HG03139 (cell line): ENCODE results near the gene ZNF573.
"Not testable (repeated sequence)": the region's sequence is repeated elsewhere in the genome, so short reads cannot be mapped to it uniquely, and the experiment has no call there.

Source experiments
- ATAC-seq: cut with Tn5 transposase; IDR thresholded peaks from one replicate; pipeline ENCODE4 v1.9.1; 2021; ENCODE audit not compliant: unreplicated experiment

ZNF573 gene

DNA sequence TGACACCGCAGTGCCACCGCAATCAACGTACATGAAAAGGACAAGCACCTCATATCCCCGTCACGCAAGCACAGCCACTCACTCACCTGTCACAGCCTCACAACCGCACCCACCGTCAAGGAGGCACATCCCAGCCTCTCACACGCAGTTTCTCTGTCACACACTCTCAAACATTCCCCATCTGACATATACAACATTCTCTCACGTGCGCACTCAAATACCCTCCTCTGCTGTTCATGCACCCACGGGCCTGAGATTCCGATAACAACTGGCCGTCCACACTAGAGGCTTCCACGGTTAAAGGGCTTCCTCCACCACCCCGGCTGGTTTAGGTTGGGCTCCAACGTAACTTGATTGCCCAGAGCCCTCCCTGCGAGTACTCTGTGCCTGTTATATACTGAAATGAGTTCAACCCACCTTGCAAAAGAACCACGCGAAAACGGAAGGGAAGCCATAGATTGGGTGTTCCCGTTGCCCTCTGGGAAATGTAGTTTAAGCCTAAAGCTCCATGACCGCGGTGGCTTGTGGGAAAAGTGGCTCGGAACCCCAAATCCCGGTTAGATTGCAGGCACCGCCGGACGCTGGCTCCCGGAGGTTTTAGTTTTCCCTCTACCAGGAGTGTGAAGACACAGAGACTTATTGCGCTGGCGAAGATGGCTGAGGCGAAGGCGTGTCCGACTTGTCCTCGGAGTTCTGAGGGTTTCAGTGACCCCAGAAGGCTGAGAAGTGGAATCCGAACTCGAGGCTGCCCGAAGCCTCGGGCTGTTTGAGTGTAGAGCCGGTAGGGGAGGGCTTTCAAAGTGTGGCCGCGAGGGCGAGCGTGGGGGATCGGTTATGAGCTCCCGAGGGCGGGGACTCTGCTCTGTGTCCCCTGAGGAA, at the start of gene ZNF573:
Gene ZNF573 (minus strand): TSS at position 460 of the 879 bp plus-strand sequence. CDS start 5,857 bp downstream, outside the sequence.
- ATAC-seq: peak; percentile 75

DNA sequence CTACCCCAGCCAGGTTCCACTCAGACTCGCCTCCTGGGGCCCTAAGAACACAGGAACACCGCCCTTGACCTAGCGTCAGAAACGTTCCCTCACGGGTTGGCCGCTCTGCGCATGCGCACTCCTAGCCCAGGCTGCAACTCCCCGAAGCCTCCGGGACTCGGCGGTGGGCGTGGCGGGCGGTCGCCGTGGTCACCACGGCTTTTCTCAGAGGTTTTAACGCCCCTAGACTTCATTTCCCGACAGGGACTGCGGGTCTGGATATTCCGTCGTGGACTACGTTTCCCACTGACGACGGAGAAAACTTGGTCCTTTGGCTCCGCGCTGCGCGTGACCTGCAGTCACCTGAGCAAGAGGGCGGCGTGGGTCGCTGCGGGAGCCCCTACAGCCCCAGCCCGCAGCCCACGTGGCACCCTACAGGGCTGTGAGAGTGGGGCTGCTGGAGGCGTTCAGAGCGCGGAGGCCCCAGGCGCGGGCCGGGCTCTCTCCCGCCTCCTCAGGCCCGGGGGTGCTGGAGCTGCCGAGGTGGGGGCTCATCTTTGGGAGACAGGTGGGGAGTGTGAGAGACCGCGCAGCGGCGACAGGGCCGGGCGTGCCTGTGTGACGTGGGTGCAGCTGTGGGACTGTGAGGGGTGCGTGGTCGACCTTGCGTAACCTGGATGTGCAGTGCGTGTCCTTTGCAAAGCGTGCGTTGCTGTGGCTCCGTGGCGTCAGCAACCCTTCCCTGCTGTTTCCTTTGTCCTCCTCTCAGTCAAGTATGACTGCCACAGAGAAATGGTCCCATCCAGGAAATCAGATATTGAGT, 38.0 kb upstream of the ZNF573 start:
- ATAC-seq: no peak

DNA sequence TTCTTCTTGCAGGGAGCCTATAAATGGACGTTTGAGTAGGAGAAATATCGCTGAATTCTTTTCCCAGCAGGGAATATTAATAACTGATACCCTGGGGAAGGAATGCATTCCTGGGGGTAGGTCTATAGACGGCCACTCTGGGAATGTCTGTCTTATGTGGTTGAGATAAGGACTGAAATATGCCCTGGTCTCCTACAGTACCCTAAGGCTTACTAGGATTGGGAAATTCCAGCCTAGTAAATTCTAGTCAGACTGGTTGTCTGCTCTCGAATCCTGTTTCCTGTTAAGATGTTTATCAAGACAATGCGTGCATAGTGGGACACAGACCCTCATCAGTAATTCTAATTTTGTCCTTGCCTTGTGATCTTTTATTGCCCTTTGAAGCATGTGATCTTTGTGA, 36.2 kb upstream of the ZNF573 start:
- not testable (repeated sequence) for ATAC-seq

DNA sequence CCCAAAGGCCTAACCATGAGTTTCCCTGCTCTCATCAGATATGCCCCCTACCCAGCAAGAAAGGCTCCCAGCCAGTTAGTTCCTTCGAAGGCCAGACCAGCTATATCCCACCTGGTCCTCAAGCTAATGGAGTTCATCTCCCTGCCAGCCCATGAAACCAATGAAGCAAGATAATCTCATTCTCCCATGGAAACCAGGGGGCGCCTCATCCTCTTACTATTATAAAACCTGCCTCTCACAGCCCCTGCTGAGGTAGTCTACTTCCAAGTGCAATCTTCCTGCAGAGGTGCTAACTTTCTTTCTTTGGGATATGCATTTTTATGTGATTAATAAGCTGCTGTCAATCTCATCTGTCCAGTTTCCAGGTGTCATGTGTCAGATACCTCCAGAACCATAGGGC, 34.0 kb upstream of the ZNF573 start:
- ATAC-seq: no peak

DNA sequence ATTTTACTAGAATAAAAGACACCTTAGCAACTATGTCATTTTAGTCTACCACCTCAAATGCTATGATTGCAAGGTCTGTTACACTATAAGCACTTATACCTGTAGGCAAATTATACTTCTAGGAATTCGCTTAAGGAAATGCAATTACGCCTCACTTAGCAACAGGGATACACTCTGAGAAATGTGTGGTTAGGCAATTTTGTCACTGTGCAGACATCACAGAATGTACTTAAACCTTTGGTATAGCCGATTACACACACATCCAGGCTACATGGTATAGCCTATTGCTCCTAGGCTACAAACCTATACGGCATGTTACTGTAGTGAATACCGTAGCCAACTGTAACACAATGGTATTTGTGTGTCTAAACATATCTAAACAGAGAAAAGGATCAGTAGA, 30.0 kb upstream of the ZNF573 start:
- no peak for ATAC-seq

DNA sequence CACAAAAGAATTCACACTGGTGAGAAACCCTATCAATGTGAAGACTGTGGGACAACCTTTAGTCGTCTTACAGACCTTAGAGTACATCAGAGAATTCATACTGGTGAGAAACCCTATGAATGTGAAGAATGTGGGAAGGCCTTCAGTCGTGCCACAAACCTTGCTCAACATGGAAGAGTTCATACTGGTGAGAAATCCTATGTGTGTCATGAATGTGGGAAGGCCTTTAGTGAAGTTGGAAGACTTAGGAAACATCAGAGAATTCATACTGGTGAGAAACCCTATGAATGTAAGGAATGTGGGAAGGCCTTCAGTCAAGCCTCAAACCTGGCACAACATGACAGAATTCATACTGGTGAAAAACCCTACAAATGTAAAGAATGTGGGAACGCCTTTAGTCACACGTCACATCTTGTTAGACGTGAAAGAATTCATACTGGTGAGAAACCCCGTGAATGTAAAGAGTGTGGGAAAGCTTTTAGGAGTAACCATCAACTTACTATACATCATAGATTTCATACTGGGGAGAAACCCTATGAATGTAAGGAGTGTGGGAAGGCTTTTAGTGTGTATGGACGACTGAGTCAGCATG, 24.0 kb upstream of the ZNF573 start:
- ATAC-seq: no peak

DNA sequence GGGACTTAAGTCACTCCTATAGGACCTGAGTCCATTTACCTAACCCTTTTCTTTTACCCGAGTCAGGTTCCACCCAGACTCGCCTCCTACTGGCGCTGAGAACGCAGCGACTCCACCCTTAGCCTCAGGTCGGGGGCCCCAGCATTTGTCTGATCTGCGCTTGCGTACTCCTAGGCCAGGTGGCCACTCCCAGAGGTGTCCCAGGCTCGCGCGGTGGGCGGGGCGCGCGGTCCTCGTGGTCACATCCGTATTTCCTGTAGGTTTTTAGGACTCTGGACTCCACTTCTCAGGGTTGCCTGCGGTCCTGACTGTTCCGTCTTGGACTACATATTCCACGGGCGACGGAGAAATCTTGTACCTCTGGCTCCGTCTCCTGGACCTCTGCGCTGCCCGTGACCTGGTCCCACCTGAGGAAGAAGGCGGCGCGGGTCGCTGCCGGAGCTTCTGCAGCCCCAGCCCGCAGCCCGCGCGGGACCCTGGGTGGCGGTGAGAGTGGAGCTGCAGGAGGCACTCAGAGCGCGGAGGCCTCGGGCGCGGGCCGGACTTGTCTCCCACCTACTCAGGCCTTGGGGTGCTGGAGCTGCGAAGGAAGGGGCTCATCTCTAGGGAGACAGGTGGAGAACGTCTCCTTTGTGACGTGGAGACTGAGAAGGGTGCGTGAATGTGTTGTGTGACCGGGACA, 11.0 kb upstream of the ZNF573 start:
- no peak for ATAC-seq

DNA sequence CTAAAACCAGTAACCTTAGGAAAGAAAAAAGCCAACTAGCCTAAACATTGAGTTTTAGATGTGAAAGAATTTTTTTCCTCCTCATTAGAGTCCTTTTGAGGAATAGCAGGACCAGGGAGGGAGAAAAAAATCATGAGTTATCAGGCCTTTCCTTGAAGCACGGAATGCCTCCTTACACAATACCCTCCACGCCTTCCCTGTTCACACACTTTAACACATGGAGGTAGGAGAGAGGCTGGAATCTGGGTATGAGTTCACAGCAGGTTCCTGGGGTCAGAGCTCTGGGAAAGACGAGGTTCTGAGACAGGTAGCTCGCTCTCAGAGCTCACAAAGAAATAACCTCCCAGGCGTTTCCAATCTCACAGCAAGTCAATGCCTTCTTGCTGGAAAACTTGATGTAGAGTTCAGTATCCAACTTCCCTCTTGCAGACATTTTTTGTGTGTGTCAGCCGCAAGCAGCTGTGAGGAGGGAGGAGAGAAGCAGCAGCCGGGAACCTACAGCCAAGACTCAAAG, 716 bp downstream of the ZNF573 start:
- no peak for ATAC-seq

DNA sequence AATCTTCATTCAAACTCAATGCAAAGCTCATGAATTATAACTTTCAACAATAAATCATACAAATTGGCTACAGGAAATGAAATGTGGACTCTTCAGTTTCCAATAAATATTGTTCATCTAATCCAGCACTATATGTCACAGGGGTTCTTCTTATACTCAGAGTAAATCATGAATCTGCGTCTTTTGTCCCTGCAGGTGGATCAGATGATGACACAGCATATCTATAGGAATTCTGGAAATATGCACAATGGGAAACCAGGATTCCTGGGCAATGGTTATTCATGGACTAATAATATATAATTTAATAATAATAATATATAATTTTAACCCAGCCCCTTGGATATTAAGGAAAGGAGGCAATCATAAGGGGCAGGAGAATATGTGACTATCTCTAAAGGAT, 8.4 kb downstream of the ZNF573 start:
- no peak for ATAC-seq

DNA sequence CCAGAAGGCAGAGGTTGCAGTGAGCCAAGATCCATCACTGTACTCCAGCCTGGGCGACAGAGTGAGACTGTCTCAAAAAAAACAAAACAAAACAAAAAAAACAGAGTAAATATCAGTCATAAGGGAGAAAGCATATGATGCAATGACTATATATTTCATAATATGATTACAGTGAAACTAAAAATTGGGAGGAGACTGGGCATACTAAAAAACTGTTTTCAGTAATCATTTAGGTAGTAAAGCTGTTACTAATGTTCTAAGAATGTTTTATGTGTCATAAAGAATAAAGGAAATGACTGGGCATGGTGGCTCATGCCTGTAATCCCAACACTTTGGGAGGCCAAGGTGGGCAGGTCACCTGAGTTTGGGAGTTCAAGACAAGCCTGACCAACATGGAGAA, 15.9 kb downstream of the ZNF573 start:
- no peak for ATAC-seq

DNA sequence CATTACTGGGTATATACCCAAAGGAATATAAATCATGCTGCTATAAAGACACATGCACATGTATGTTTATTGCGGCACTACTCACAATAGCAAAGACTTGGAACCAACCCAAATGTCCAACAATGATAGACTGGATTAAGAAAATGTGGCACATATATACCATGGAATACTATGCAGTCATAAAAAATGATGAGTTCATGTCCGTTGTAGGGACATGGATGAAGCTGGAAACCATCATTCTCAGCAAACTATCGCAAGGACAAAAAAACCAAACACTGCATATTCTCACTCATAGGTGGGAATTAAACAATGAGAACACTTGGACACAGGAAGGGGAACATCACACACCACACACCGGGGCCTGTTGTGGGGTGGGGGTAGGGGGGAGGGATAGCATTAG, 21.7 kb downstream of the ZNF573 start:
- not testable (repeated sequence) for ATAC-seq

DNA sequence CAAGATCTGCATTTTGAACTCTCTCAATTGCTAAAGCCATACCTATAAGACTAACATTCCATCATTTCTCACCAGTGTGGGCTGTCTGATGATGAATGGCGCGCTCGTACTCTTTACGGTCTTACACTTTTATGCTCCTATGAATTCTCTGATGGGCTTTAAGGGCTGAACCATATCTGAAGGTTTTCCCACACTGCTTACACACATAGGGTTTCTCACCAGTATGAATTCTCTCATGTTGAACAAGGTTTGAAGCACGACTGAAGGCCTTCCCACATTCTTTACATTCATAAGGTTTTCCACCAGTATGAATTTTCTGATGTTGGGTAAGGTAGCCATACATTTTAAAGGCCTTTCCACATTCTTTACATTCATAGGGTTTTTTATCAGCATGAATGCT, 41.0 kb downstream of the ZNF573 start:
- ATAC-seq: no peak

DNA sequence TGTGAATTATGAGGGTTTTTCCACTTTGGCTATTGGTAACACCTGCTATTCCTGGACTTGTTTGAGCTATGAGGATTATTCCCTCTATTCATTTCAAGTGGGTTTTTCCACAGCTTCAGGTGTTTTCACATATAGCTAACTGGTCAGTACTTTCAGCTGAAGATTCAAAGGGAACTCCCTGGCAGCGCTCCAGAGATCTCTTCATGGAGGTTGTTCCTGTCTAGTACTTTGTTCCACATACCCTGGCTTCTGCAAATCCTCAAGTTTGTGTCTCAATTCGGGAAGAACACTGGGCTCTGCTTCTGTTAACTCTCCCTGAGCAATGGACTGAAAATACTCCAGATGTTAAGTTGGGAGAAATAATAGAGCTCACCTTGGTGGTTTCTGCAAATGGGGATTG, 54.2 kb downstream of the ZNF573 start:
- no peak for ATAC-seq

DNA sequence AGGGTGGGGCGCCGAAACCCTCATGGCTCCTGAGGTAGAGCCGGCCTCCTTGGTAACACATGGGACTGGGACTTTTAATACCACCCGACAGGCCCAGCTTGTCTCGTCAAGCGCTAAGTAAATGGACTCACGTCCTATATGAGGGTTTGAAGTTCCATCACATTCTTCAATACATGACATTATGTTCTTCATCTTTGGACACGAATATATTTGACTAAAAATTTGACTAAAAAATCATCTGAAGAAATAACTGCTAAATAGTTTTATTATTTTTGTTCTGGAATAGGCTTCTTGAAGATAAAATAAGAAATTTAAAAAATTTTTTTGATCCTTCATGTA, 59.5 kb downstream of the ZNF573 start:
- ATAC-seq: no peak

DNA sequence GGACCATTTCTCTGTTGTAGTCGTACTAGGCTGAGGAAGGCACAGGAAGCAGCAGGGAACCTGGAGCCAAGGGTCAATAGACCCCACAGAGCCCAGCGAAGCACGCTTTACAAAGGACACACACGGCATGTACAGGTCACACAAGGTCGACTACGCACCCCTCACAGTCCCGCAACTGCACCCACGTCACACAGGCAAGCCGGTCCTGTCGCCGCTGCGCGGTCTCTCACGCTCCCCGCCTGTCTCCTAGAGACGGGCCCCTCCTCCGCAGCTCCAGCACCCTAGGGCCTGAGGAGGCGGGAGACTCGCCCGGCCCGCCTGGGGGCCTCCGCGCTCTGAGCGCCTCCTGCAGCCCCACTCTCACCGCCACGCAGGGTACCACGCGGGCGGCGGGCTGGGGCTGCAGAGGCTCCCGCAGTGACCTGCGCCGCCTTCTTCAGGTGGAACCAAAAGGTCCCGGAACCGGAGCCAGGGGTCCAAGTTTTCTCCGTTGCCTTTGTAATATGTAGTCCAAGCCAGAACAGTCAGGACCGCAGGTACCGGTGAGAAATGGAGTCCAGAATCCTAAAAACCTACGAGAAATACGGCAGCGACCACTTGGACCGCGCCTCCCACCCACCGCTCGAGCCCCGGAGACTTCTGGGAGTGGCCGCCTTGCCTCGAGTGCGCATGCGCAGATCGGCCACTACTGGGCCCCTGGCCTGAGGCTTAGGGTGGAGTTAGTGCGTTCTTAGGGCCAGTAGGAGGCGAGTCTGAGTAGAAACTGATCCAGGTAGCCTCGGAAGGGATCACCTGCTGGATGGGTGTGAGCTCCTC, 60.1 kb downstream of the ZNF573 start, which contains the start of gene ZNF607:
Gene ZNF607 (minus strand): TSS at position 651 of the 816 bp plus-strand sequence. CDS start 8,143 bp downstream, outside the sequence.
- peak; percentile 92 for ATAC-seq

DNA sequence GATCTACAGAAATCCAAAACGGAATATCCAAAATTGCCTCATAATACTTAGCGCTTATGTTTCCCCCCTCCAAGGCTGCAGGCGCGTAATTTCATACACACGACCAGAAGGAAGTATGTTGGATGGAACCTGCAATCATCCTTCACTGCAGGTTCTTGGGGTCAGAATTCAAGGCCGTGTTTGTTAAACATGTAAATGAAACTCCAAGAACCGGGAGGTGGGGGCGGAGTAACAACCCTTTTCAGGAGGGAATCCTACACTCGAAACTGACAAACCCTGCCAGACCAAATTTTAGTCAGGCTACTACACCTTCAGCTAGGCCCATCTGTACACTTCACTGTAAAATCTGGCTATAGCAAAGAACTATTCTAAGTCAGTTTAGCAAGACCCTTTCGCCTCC, 61.1 kb downstream of the ZNF573 start:
- no peak for ATAC-seq

DNA sequence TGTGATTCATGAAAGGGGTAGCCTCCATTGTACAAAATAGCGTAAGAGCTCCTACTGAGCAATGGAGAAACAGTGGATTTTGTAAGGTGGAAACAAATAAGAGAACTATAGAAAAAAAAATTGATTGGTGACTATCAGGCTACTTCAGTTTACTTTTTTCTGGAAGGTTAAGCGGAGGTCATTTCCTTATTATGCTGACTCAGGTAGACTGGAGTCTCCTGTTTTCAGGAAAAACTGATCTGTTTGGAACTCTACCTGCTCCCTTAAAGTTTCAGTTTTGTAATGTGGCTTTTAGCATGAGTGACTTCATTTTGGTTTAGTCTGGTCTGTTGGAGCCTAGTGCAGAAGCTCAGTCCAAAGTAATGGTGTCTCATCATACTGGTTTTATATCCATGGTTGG, 63.2 kb downstream of the ZNF573 start:
- no peak for ATAC-seq

DNA sequence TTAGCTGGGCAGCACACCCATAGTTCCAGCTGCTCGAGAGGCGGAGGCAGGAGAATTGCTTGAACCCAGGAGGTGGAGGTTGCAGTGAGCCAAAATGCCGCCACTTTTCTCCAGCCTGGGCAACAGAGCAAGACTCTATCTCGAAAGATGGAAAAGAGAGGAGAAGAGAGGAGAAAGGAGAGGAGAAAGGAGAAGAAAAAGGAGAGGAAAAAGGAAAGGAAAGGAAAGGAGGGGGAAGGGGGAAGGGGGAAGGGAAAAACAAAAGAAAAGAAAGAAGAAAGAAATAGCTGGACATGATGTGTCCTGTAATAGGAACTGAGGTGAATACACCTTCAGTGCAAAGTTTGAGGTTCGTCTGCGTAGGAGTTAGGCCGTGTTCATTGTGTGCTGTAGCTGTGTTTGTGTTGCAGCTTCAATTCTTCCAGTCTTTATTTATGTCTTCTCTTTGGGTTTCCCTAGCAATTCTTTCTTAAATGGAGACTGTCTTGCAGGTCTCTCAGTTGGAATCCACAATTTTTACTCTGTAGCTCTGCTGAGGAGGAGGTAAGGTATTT, 73.3 kb downstream of the ZNF573 start:
- ATAC-seq: no peak

DNA sequence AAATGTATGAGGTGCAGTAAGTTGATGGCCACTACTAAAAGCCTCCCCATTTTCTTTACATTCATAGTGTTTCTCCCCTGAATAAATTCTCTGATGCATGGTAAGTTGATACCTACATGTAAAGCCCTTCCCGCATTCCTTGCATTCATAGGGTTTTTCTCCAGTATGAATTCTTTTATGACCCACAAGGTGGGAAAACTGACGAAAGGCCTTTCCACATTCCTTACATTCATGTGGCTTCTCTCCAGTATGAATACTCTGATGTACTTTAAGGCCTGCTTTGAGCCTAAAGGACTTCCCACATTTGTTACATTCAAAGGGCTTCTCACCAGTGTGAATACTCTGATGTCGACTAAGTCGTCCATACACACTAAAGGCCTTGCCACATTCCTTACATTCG, 80.3 kb downstream of the ZNF573 start:
- no peak for ATAC-seq

DNA sequence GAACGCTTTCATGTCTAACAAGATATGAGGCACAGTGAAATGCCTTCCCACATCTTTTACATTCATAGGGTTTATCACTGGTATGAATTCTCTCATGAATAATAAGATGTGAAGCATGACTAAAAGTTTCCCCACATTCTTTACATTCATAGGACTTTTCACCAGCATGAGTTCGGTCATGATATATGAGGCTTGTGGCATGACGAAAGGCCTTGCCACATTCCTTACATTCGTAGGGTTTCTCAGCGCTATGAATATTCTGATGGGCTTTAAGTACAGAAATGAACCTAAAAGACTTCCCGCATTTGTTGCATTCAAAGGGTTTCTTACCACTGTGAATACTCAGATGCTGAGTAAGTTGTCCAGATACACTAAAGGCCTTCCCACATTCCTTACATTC, 81.2 kb downstream of the ZNF573 start:
- no peak for ATAC-seq
